HepG2 (cell line): ENCODE measurements around the gene GOLGB1. TPM values are rescaled to one million over a fixed set of nuclear protein-coding genes. Genes with fewer than 3 reads are reported as not detected.

Source experiments
- ATAC-seq: fragments of 200-7000 bp; cut with Tn5 transposase; 3 replicates; pipeline ENCODE4 v1.9.1; 2020; ENCODE audit warnings: mild to moderate bottlenecking, moderate library complexity
- BruUV-seq: library from RNA; stranded (reverse); fragments of 400-500 nt; replicated peaks from 2 replicates; lab custom pipeline; 2021; lab: Mats Ljungman, UMichigan
- CTCF ChIA-PET: fragments of 300-600 bp; formaldehyde crosslinking; extraction: SDS; loops from one replicate; lab custom pipeline; 2021; ENCODE audit warnings: low total read pairs, inconsistent platforms, low intra/inter-chr PET ratio; lab: Yijun Ruan, JAX
- POLR2A ChIA-PET: fragments of 350-600 bp; sonication (Branson Sonifier 250); formaldehyde crosslinking; loops from one replicate; lab custom pipeline; 2020; ENCODE audit warnings: antibody characterized with exemption, inconsistent platforms; lab: Yijun Ruan, JAX
- DNase-seq: peaks from one replicate; pipeline ENCODE4 v3.0.0-alpha.2; 2015; ENCODE audit warnings: low spot score
- FAIRE-seq: peaks from 3 replicates; lab custom pipeline; 2011; peaks lifted over from hg19 to GRCh38; lab: Jason Lieb, UNC
- H2AFZ ChIP-seq: one replicate; pipeline ENCODE4 v1.6.1; 2011; ENCODE audit warnings: low read length, inconsistent platforms
- H3K27ac ChIP-seq: fragments of 300-600 bp; 3 replicates; pipeline ENCODE4 v1.8.0; 2011; ENCODE audit warnings: mixed run types, mild to moderate bottlenecking, mixed read lengths, low read length, inconsistent platforms; ENCODE audit not compliant: insufficient read depth; ENCODE audit errors: extremely low read length
- H3K27me3 ChIP-seq, 2 experiments: fragments of 200-600 bp in 1 of 2; 2 replicates in 1 of 2; 3 replicates in 1 of 2; pipeline versions ENCODE4 v1.6.0 to v1.8.0; 2011; ENCODE audit warnings: low read length in 2 of 2, mild to moderate bottlenecking in 2 of 2, moderate library complexity in 2 of 2, inconsistent platforms in 1 of 2; ENCODE audit not compliant: insufficient read depth in 2 of 2, control insufficient read depth in 1 of 2
- H3K36me3 ChIP-seq, 2 experiments: fragments of 200-600 bp in 1 of 2; replicated peaks in 1 of 2; 2 replicates in 1 of 2; 3 replicates in 1 of 2; pipeline versions ENCODE4 v1.5.1 to v1.8.0; 2011; ENCODE audit warnings: low read length in 2 of 2, inconsistent platforms in 1 of 2; ENCODE audit not compliant: insufficient read depth in 2 of 2, control insufficient read depth in 1 of 2
- H3K4me1 ChIP-seq: 2 replicates; pipeline ENCODE4 v1.5.1; 2012; ENCODE audit warnings: low read length, inconsistent platforms; ENCODE audit not compliant: insufficient read depth
- H3K4me2 ChIP-seq: 2 replicates; pipeline ENCODE4 v1.6.0; 2011; ENCODE audit warnings: low read depth, low read length, inconsistent platforms
- H3K4me3 ChIP-seq, 3 experiments: fragments of 200-600 bp in 1 of 3; sonication (generic), shearing (Covaris generic) in 1 of 3; replicated peaks in 1 of 3; 2 replicates each; pipeline ENCODE4 v1.5.1; 2011 to 2016; ENCODE audit warnings: low read length in 3 of 3, inconsistent platforms in 2 of 3, low read depth in 2 of 3, mild to moderate bottlenecking in 2 of 3, control low read depth in 1 of 3, mixed read lengths in 1 of 3; ENCODE audit not compliant: insufficient read depth in 1 of 3
- H3K79me2 ChIP-seq: one replicate; pipeline ENCODE4 v1.6.1; 2011; ENCODE audit warnings: low read length, inconsistent platforms; ENCODE audit not compliant: insufficient read depth
- H3K9ac ChIP-seq: 2 replicates; pipeline ENCODE4 v1.6.0; 2011; ENCODE audit warnings: mild to moderate bottlenecking, low read depth, low read length, inconsistent platforms; ENCODE audit not compliant: insufficient read depth
- H3K9me3 ChIP-seq: 2 replicates; pipeline ENCODE4 v1.5.1; 2012; ENCODE audit warnings: mild to moderate bottlenecking, low read length
- H4K20me1 ChIP-seq: 2 replicates; pipeline ENCODE4 v1.6.0; 2011; ENCODE audit warnings: inconsistent platforms, mild to moderate bottlenecking, low read length, moderate library complexity; ENCODE audit not compliant: insufficient read depth
- SMAD9 ChIP-seq: sonication (generic); formaldehyde crosslinking; IDR thresholded peaks from 2 replicates; pipeline ENCODE4 v1.5.1; 2020; ENCODE audit warnings: mild to moderate bottlenecking, missing genetic modification reagents
- SMC3 ChIP-seq: IDR thresholded peaks from 2 replicates; pipeline ENCODE4 v1.6.1; 2011; ENCODE audit warnings: low read length, improper control_type of control experiment
- TBL1XR1 ChIP-seq: fragments of 150-350 bp; IDR thresholded peaks from 2 replicates; pipeline ENCODE4 v1.6.1; 2014; ENCODE audit warnings: borderline replicate concordance, low read length; ENCODE audit not compliant: partially characterized antibody
- ZNF343 ChIP-seq: sonication (generic); formaldehyde crosslinking; IDR thresholded peaks from 2 replicates; pipeline ENCODE4 v1.4.0; 2020; ENCODE audit warnings: mild to moderate bottlenecking, missing genetic modification reagents
- ZNF891 ChIP-seq: sonication (generic); formaldehyde crosslinking; IDR thresholded peaks from 2 replicates; pipeline ENCODE4 v1.5.0; 2020; ENCODE audit warnings: mild to moderate bottlenecking, missing genetic modification reagents
- WGBS: methylation state at CpG from one replicate; pipeline ENCODE4 v1.1.6; 2017; ENCODE audit warnings: low lambda C conversion rate; 5-methylcytosine and 5-hydroxymethylcytosine counted together
- in situ Hi-C: cut with HindIII; loops from 2 replicates; pipeline ENCODE4 v1.10.0; 2017; ENCODE audit warnings: low pct_unique_long_range_greater_than_20kb; ENCODE audit not compliant: extremely low pct_ligation_motif_present
- intact Hi-C: fragments of 100-400 bp; cut with micrococcal nuclease; formaldehyde crosslinking; loops from one replicate; pipeline ENCODE4 v1.10.0; 2022; ENCODE audit not compliant: unreplicated experiment
- polyA plus RNA-seq, 8 experiments: library from polyadenylated mRNA; depleted of rRNA in 3 of 8; stranded (reverse) in 7 of 8; unstranded in 1 of 8; fragments of >200 nt; fragmentation: Illumina TruSeq in 4 of 8; extraction: Trizol in 4 of 8; gene quantifications; 2 replicates each; pipeline versions ENCODE4 v1.2.1 to v1.2.3, GENCODE V29; 2011 to 2016; ENCODE audit warnings: low read depth in 4 of 8, missing spikeins in 1 of 8, mixed read lengths in 1 of 8; ENCODE audit not compliant: insufficient read depth in 1 of 8
- total RNA-seq, 5 experiments: library from RNA; depleted of rRNA; stranded (reverse); fragments of >200 nt; fragmentation: Illumina TruSeq; extraction: Trizol; gene quantifications; 2 replicates each; pipeline ENCODE4 v1.2.3, GENCODE V29; 2016; ENCODE audit warnings: low read depth in 1 of 5
- TF ChIP-seq, protein P1 (sequence below): sonication (generic); formaldehyde crosslinking; IDR thresholded peaks from 2 replicates; pipeline ENCODE4 v1.4.0; 2020; ENCODE audit warnings: missing genetic modification reagents, borderline replicate concordance
- TF ChIP-seq, protein P2 (sequence below): sonication (generic); formaldehyde crosslinking; IDR thresholded peaks from 2 replicates; pipeline ENCODE4 v1.5.1; 2020; ENCODE audit warnings: mild to moderate bottlenecking, missing genetic modification reagents, moderate library complexity
- TF ChIP-seq, protein P3 (sequence below): sonication (generic); formaldehyde crosslinking; IDR thresholded peaks from 2 replicates; pipeline ENCODE4 v1.5.0; 2020; ENCODE audit warnings: mild to moderate bottlenecking, missing genetic modification reagents, borderline replicate concordance

The GOLGB1 gene
- total and polyA plus RNA-seq, 2 of the 13 experiments (the other 11 are each of a cell fraction or from before 2014, with no cell fraction given), result 13.1 to 39.5 TPM

DNA sequence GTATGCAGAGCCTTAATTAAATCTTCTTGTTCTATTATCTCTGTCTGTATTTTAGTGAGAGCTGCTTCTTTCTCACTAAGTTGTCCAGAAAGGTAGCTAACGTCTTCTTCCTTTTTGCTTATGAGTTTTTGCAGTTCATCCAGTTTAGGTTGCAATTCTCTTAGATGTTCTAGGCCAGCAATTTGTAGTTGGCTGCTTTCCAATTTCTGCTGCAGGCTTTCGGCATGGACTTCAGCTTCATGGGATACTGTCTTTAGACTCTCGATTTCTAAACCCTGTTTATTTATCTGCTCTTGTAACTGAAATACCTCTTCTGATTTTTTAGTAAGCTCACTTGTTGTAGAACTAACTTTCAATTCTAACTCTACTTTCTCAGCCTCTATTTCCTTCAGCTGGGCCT is 53.4 kb downstream of the GOLGB1 start (continued):
- TF ChIP-seq ZNF343 (CRISPR knock-in tag), result no peak
- TF ChIP-seq, all 625 proteins: peak for 0

DNA sequence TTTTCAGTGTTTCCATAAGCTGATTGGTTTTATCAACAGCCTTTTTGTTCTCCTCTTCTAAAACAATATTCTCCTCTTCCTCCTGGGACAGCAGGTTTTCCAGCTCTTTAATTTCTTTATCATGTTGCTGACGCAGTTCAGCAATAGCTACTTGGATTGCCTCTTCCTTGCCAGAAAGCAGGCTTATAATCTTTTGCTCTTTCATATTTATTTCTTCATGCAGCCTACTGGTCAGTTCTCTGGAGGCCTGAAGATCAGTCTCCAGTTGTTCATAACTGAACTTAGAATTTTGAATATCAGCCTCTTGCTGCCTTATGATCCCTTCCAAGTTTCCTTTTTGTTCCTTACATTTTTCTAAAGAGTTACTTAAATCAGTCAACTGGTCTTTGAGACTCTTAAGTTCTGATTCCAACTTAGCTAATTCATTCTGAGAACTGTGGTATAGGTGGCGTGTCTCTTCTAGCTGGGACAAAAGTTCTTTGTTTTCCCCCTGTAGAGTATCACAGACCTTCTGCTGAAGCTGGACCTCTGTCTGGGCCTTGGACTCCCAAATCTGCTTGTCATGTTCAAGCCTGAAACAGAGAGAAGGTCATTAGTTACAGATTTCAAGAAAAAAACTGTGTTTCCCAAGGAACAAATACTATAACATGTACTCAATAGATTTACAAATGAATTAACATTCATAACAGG is 57.4 kb downstream of the GOLGB1 start:
- H3K79me2 ChIP-seq, result no peaks in the 10 kb centered on the region
- H3K9me3 ChIP-seq, result no peaks in the 10 kb centered on the region
- no peak overlapping the region for H3K9ac ChIP-seq
- no peak overlapping the region for H3K4me3 ChIP-seq
- H4K20me1 ChIP-seq, result no peaks in the 10 kb centered on the region
- H3K27me3 ChIP-seq, result no peaks in the 10 kb centered on the region
- TF ChIP-seq, protein P1, sequence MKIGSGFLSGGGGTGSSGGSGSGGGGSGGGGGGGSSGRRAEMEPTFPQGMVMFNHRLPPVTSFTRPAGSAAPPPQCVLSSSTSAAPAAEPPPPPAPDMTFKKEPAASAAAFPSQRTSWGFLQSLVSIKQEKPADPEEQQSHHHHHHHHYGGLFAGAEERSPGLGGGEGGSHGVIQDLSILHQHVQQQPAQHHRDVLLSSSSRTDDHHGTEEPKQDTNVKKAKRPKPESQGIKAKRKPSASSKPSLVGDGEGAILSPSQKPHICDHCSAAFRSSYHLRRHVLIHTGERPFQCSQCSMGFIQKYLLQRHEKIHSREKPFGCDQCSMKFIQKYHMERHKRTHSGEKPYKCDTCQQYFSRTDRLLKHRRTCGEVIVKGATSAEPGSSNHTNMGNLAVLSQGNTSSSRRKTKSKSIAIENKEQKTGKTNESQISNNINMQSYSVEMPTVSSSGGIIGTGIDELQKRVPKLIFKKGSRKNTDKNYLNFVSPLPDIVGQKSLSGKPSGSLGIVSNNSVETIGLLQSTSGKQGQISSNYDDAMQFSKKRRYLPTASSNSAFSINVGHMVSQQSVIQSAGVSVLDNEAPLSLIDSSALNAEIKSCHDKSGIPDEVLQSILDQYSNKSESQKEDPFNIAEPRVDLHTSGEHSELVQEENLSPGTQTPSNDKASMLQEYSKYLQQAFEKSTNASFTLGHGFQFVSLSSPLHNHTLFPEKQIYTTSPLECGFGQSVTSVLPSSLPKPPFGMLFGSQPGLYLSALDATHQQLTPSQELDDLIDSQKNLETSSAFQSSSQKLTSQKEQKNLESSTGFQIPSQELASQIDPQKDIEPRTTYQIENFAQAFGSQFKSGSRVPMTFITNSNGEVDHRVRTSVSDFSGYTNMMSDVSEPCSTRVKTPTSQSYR (CRISPR knock-in tag), result no peak
- TF ChIP-seq SMAD9, result no peak
- no peak for TF ChIP-seq ZNF891 (CRISPR knock-in tag)
- TF ChIP-seq, protein P2, sequence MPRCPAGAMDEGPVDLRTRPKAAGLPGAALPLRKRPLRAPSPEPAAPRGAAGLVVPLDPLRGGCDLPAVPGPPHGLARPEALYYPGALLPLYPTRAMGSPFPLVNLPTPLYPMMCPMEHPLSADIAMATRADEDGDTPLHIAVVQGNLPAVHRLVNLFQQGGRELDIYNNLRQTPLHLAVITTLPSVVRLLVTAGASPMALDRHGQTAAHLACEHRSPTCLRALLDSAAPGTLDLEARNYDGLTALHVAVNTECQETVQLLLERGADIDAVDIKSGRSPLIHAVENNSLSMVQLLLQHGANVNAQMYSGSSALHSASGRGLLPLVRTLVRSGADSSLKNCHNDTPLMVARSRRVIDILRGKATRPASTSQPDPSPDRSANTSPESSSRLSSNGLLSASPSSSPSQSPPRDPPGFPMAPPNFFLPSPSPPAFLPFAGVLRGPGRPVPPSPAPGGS (CRISPR knock-in tag), result no peak
- TF ChIP-seq, protein P3, sequence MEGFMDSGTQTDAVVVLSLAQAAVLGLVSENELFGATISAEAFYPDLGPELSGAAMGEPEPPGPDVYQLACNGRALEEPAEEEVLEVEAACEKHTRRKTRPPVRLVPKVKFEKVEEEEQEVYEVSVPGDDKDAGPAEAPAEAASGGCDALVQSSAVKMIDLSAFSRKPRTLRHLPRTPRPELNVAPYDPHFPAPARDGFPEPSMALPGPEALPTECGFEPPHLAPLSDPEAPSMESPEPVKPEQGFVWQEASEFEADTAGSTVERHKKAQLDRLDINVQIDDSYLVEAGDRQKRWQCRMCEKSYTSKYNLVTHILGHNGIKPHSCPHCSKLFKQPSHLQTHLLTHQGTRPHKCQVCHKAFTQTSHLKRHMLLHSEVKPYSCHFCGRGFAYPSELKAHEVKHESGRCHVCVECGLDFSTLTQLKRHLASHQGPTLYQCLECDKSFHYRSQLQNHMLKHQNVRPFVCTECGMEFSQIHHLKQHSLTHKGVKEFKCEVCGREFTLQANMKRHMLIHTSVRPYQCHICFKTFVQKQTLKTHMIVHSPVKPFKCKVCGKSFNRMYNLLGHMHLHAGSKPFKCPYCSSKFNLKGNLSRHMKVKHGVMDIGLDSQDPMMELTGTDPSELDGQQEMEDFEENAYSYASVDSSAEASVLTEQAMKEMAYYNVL, result no peak
- no peak for TF ChIP-seq TBL1XR1
- TF ChIP-seq SMC3, result no peak
- H2AFZ ChIP-seq, result no peak overlapping the region
- ChIA-PET POLR2A (no interaction called here), CTCF (no interaction called here)
- peaks cover 19 to 60% of the 10 kb centered on the region in 2 experiments for H3K36me3 ChIP-seq
- FAIRE-seq (no peak), ATAC-seq (no peak), DNase-seq (no peak)
- H3K4me1 ChIP-seq, result no peaks in the 10 kb centered on the region
- in situ Hi-C loops, result no loop called here
- 97% methylated on average over 2 of the region's 2 CpGs for WGBS
- TSS peak; percentile 14 for BruUV-seq
- intact Hi-C loops, result no loop called here
- H3K4me2 ChIP-seq, result no peak overlapping the region
- H3K27ac ChIP-seq, result no peak overlapping the region
